ENCODE results near the gene TMEM18.

TMEM18 gene

GRCh38 chr2:623130-623922 is 53.9 kb downstream of the TMEM18 start:
- no peak for DNase-seq (ENCODE audit: low spot score)
- H3K14ac ChIP-seq (ENCODE audit: low read length): no peak overlapping the region
- H3K4me2 ChIP-seq (ENCODE audit: insufficient read depth, low read length, poor library complexity, severe bottlenecking): no peak overlapping the region
- no CpG with 5 or more reads among the region's 13 CpGs for WGBS, 2 donors (ENCODE audit: extremely low coverage in 2 of 2, insufficient read length in 2 of 2, insufficient replicate concordance in 1 of 2)
- no peak overlapping the region for H3K4me3 ChIP-seq (ENCODE audit: low read length in 2 of 2)
- no peak overlapping the region for H4K8ac ChIP-seq (ENCODE audit: low read depth, low read length)
- H3K36me3 ChIP-seq (replicated peaks in 1 of 2; ENCODE audit: control insufficient read depth in 2 of 2, insufficient read depth in 2 of 2, low read length in 2 of 2): no peaks in the 10 kb centered on the region
- H3K27me3 ChIP-seq (ENCODE audit: control insufficient read depth in 3 of 3, insufficient read depth in 3 of 3, low read depth in 1 of 3, low read length in 3 of 3): no peaks in the 10 kb centered on the region
- no peak overlapping the region for H2BK15ac ChIP-seq (ENCODE audit: low read length)
- no peak overlapping the region for H2AFZ ChIP-seq (ENCODE audit: low read length)
- H3K79me1 ChIP-seq (ENCODE audit: low read depth, low read length): no peaks in the 10 kb centered on the region
- H2BK5ac ChIP-seq (ENCODE audit: low read length): no peak overlapping the region
- no peak overlapping the region for H4K91ac ChIP-seq (ENCODE audit: low read depth, low read length, poor library complexity)
- no peaks in the 10 kb centered on the region for H3K9me3 ChIP-seq (replicated peaks in 1 of 2; ENCODE audit: control insufficient read depth in 2 of 2, insufficient read depth in 1 of 2, low read depth in 1 of 2, low read length in 2 of 2)
- no peak overlapping the region for H3K23ac ChIP-seq (ENCODE audit: low read depth, low read length, poor library complexity)
- no peak overlapping the region for H3K4ac ChIP-seq (ENCODE audit: low read length)
- H2AK5ac ChIP-seq (ENCODE audit: low read depth, low read length): no peak overlapping the region
- no peak overlapping the region for H2BK12ac ChIP-seq (ENCODE audit: low read length)
- H2BK120ac ChIP-seq (ENCODE audit: low read depth, low read length): no peak overlapping the region
- no peak overlapping the region for H3K18ac ChIP-seq (ENCODE audit: low read length)
- no peak overlapping the region for H3K27ac ChIP-seq (replicated peaks; ENCODE audit: low read length)
- peaks cover 4 to 17% of the 10 kb centered on the region in 2 donors for H3K4me1 ChIP-seq (ENCODE audit: control insufficient read depth in 2 of 2, insufficient read depth in 1 of 2, low read depth in 1 of 2, low read length in 2 of 2)
- no peak overlapping the region for H3K9ac ChIP-seq (ENCODE audit: low read depth, low read length, poor library complexity)

GRCh38 chr2:622357-622756 is 54.8 kb downstream of the TMEM18 start:
- Histone ChIP-seq H2BK120ac (ENCODE audit: low read depth, low read length) (no peak overlapping the region), H3K14ac (ENCODE audit: low read length) (no peak overlapping the region), H2AFZ (ENCODE audit: low read length) (no peak overlapping the region), H2BK5ac (ENCODE audit: low read length) (no peak overlapping the region), H3K4me1 (ENCODE audit: control insufficient read depth in 2 of 2, insufficient read depth in 1 of 2, low read depth in 1 of 2, low read length in 2 of 2) (peaks cover 4 to 15% of the 10 kb centered on the region in 2 donors), H4K8ac (ENCODE audit: low read depth, low read length) (no peak overlapping the region), H3K79me1 (ENCODE audit: low read depth, low read length) (no peaks in the 10 kb centered on the region), H3K36me3 (replicated peaks in 1 of 2; ENCODE audit: control insufficient read depth in 2 of 2, insufficient read depth in 2 of 2, low read length in 2 of 2) (no peaks in the 10 kb centered on the region), H3K4me2 (ENCODE audit: insufficient read depth, low read length, poor library complexity, severe bottlenecking) (no peak overlapping the region), H3K23ac (ENCODE audit: low read depth, low read length, poor library complexity) (no peak overlapping the region), H2BK15ac (ENCODE audit: low read length) (no peak overlapping the region), H3K27me3 (ENCODE audit: control insufficient read depth in 3 of 3, insufficient read depth in 3 of 3, low read depth in 1 of 3, low read length in 3 of 3) (no peaks in the 10 kb centered on the region), H3K9me3 (replicated peaks in 1 of 2; ENCODE audit: control insufficient read depth in 2 of 2, insufficient read depth in 1 of 2, low read depth in 1 of 2, low read length in 2 of 2) (no peaks in the 10 kb centered on the region), H4K91ac (ENCODE audit: low read depth, low read length, poor library complexity) (no peak overlapping the region), H3K18ac (ENCODE audit: low read length) (no peak overlapping the region), H2BK12ac (ENCODE audit: low read length) (no peak overlapping the region), H3K4ac (ENCODE audit: low read length) (no peak overlapping the region), H3K9ac (ENCODE audit: low read depth, low read length, poor library complexity) (no peak overlapping the region), H3K4me3 (ENCODE audit: low read length in 2 of 2) (no peak overlapping the region), H3K27ac (replicated peaks; ENCODE audit: low read length) (no peak overlapping the region), H2AK5ac (ENCODE audit: low read depth, low read length) (no peak overlapping the region)
- no peak for DNase-seq (ENCODE audit: low spot score)
- WGBS, 2 donors (ENCODE audit: extremely low coverage in 2 of 2, insufficient read length in 2 of 2, insufficient replicate concordance in 1 of 2): no CpG with 5 or more reads among the region's 10 CpGs

- no peak overlapping the region for H3K4me2 ChIP-seq (ENCODE audit: insufficient read depth, low read length, poor library complexity, severe bottlenecking)
- H3K14ac ChIP-seq (ENCODE audit: low read length): no peak overlapping the region
- H3K27ac ChIP-seq (replicated peaks; ENCODE audit: low read length): no peak overlapping the region
- no peaks in the 10 kb centered on the region for H3K9me3 ChIP-seq (replicated peaks in 1 of 2; ENCODE audit: control insufficient read depth in 2 of 2, insufficient read depth in 1 of 2, low read depth in 1 of 2, low read length in 2 of 2)
- WGBS, 2 donors (ENCODE audit: extremely low coverage in 2 of 2, insufficient read length in 2 of 2, insufficient replicate concordance in 1 of 2): no CpG with 5 or more reads among the region's 45 CpGs
- H3K79me1 ChIP-seq (ENCODE audit: low read depth, low read length): no peaks in the 10 kb centered on the region
- no peak overlapping the region for H3K18ac ChIP-seq (ENCODE audit: low read length)
- H3K4me3 ChIP-seq (ENCODE audit: low read length in 2 of 2): no peak overlapping the region
- H3K9ac ChIP-seq (ENCODE audit: low read depth, low read length, poor library complexity): no peak overlapping the region
- H3K27me3 ChIP-seq (ENCODE audit: control insufficient read depth in 3 of 3, insufficient read depth in 3 of 3, low read depth in 1 of 3, low read length in 3 of 3): no peaks in the 10 kb centered on the region
- H4K91ac ChIP-seq (ENCODE audit: low read depth, low read length, poor library complexity): no peak overlapping the region
- no peak overlapping the region for H3K23ac ChIP-seq (ENCODE audit: low read depth, low read length, poor library complexity)
- no peak overlapping the region for H3K4ac ChIP-seq (ENCODE audit: low read length)
- no peak for DNase-seq (ENCODE audit: low spot score)
- no peak overlapping the region for H4K8ac ChIP-seq (ENCODE audit: low read depth, low read length)
- H2BK12ac ChIP-seq (ENCODE audit: low read length): peak overlapping the region; percentile 30
- H2BK120ac ChIP-seq (ENCODE audit: low read depth, low read length): no peak overlapping the region
- peaks cover 0 to 9% of the 10 kb centered on the region in 2 donors for H3K4me1 ChIP-seq (ENCODE audit: control insufficient read depth in 2 of 2, insufficient read depth in 1 of 2, low read depth in 1 of 2, low read length in 2 of 2)
- H2BK5ac ChIP-seq (ENCODE audit: low read length): no peak overlapping the region
- no peak overlapping the region for H2BK15ac ChIP-seq (ENCODE audit: low read length)
- peak overlapping the region; percentile 64 for H2AK5ac ChIP-seq (ENCODE audit: low read depth, low read length)
- no peak overlapping the region for H2AFZ ChIP-seq (ENCODE audit: low read length)
- H3K36me3 ChIP-seq (replicated peaks in 1 of 2; ENCODE audit: control insufficient read depth in 2 of 2, insufficient read depth in 2 of 2, low read length in 2 of 2): no peaks in the 10 kb centered on the region
Observed at GRCh38 chr2:621303-622099, 55.7 kb downstream of the TMEM18 start.

Measured in neuronal stem cell (in vitro differentiated cells).